ENCODE results near the gene TSPAN9.

Gene TSPAN9

GRCh38 chr12:3139760-3140159 is 62.6 kb downstream of the TSPAN9 start:
- H3K4me3 ChIP-seq (ENCODE audit: insufficient read depth, low read length, poor library complexity, severe bottlenecking), result no peak overlapping the region
- no peaks in the 10 kb centered on the region for H3K9me2 ChIP-seq (replicated peaks; ENCODE audit: insufficient read depth, low read length)
- H3K27ac ChIP-seq (ENCODE audit: low read depth, low read length), result no peak overlapping the region
- H3K36me3 ChIP-seq (ENCODE audit: low read length), result no peaks in the 10 kb centered on the region
- H3K9ac ChIP-seq (ENCODE audit: low read length), result no peak overlapping the region
- no peak for TF ChIP-seq EZH2phosphoT487 (conservative IDR thresholded peaks at IDR 0.05; ENCODE audit: low read length)
- TF ChIP-seq, protein P1, sequence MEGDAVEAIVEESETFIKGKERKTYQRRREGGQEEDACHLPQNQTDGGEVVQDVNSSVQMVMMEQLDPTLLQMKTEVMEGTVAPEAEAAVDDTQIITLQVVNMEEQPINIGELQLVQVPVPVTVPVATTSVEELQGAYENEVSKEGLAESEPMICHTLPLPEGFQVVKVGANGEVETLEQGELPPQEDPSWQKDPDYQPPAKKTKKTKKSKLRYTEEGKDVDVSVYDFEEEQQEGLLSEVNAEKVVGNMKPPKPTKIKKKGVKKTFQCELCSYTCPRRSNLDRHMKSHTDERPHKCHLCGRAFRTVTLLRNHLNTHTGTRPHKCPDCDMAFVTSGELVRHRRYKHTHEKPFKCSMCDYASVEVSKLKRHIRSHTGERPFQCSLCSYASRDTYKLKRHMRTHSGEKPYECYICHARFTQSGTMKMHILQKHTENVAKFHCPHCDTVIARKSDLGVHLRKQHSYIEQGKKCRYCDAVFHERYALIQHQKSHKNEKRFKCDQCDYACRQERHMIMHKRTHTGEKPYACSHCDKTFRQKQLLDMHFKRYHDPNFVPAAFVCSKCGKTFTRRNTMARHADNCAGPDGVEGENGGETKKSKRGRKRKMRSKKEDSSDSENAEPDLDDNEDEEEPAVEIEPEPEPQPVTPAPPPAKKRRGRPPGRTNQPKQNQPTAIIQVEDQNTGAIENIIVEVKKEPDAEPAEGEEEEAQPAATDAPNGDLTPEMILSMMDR (IDR thresholded peaks at IDR 0.05; ENCODE audit: insufficient read depth, low read length, poor library complexity, severe bottlenecking), result no peak
- H3K27me3 ChIP-seq (ENCODE audit: low read length), result no peaks in the 10 kb centered on the region
- no peak overlapping the region for H2AFZ ChIP-seq (ENCODE audit: low read depth, low read length, severe bottlenecking)
- H3K9me3 ChIP-seq (ENCODE audit: insufficient read depth, low read length), result no peaks in the 10 kb centered on the region
- H4K20me1 ChIP-seq (ENCODE audit: low read depth, low read length), result no peaks in the 10 kb centered on the region
- no peaks in the 10 kb centered on the region for H3F3A ChIP-seq (ENCODE audit: insufficient read depth)
- H3K79me2 ChIP-seq (ENCODE audit: insufficient read depth, low read length), result no peaks in the 10 kb centered on the region
- H3K4me2 ChIP-seq (ENCODE audit: low read depth, low read length, poor library complexity, severe bottlenecking), result no peak overlapping the region

DNA sequence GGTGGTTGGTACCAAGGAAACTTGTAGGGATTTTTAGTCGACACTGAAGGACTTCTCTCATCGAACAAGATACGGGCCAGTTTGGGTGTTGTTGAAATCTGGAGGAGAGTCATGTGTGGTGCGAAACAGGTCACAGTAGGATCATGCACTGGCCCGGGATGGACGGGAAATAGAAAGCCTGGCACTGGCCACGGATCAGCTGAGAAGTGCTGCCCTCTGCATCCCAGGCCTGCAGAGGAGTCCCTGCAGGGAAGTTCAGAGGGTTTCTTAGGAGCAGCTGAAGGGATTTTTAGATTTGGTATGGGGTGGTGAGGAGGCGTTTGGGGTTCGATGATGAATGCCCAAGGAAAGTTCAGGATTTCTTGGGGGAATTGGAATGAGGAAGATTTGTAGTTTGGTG is 63.1 kb downstream of the TSPAN9 start:
- Histone ChIP-seq H3K9me2 (replicated peaks; ENCODE audit: insufficient read depth, low read length) (no peaks in the 10 kb centered on the region), H4K20me1 (ENCODE audit: low read depth, low read length) (no peaks in the 10 kb centered on the region), H3K36me3 (ENCODE audit: low read length) (no peaks in the 10 kb centered on the region), H3K27me3 (ENCODE audit: low read length) (no peaks in the 10 kb centered on the region), H3K4me3 (ENCODE audit: insufficient read depth, low read length, poor library complexity, severe bottlenecking) (no peak overlapping the region), H2AFZ (ENCODE audit: low read depth, low read length, severe bottlenecking) (no peak overlapping the region), H3K4me2 (ENCODE audit: low read depth, low read length, poor library complexity, severe bottlenecking) (no peak overlapping the region), H3K9me3 (ENCODE audit: insufficient read depth, low read length) (no peaks in the 10 kb centered on the region), H3F3A (ENCODE audit: insufficient read depth) (no peaks in the 10 kb centered on the region), H3K27ac (ENCODE audit: low read depth, low read length) (no peak overlapping the region), H3K9ac (ENCODE audit: low read length) (no peak overlapping the region), H3K79me2 (ENCODE audit: insufficient read depth, low read length) (no peaks in the 10 kb centered on the region)
- TF ChIP-seq, protein P1 (IDR thresholded peaks at IDR 0.05; ENCODE audit: insufficient read depth, low read length, poor library complexity, severe bottlenecking), result no peak
- TF ChIP-seq EZH2phosphoT487 (conservative IDR thresholded peaks at IDR 0.05; ENCODE audit: low read length), result no peak

GRCh38 chr12:3141339-3142321 is 64.5 kb downstream of the TSPAN9 start:
- Histone ChIP-seq H3K79me2 (ENCODE audit: insufficient read depth, low read length) (no peaks in the 10 kb centered on the region), H3K4me3 (ENCODE audit: insufficient read depth, low read length, poor library complexity, severe bottlenecking) (no peak overlapping the region), H3K27ac (ENCODE audit: low read depth, low read length) (no peak overlapping the region), H3K27me3 (ENCODE audit: low read length) (no peaks in the 10 kb centered on the region), H3K9me3 (ENCODE audit: insufficient read depth, low read length) (no peaks in the 10 kb centered on the region), H3F3A (ENCODE audit: insufficient read depth) (no peaks in the 10 kb centered on the region), H3K9ac (ENCODE audit: low read length) (no peak overlapping the region), H4K20me1 (ENCODE audit: low read depth, low read length) (no peaks in the 10 kb centered on the region), H3K4me2 (ENCODE audit: low read depth, low read length, poor library complexity, severe bottlenecking) (no peak overlapping the region), H2AFZ (ENCODE audit: low read depth, low read length, severe bottlenecking) (no peak overlapping the region), H3K9me2 (replicated peaks; ENCODE audit: insufficient read depth, low read length) (no peaks in the 10 kb centered on the region), H3K36me3 (ENCODE audit: low read length) (no peaks in the 10 kb centered on the region)
- TF ChIP-seq, protein P1 (IDR thresholded peaks at IDR 0.05; ENCODE audit: insufficient read depth, low read length, poor library complexity, severe bottlenecking), result no peak
- TF ChIP-seq EZH2phosphoT487 (conservative IDR thresholded peaks at IDR 0.05; ENCODE audit: low read length), result no peak

Data from SU-DHL-6 (cell line).